ENCODE data around the gene MAPK12. TPM values are rescaled to one million over a fixed set of nuclear protein-coding genes. Genes with fewer than 3 reads are reported as not detected.

Gene MAPK12
- 26.6 and 33.7 TPM in 2 replicates for polyA plus RNA-seq (2011; rRNA removed)
- polyA minus RNA-seq (2011; rRNA and poly(A)+ RNA removed), result 32.0 and 45.4 TPM in 2 replicates

GRCh38 chr22:50261615-50262459, at the start of gene MAPK12:
TSS of gene MAPK12 (minus strand) at chr22:50261683. CDS start at chr22:50261509, 174 bp downstream.
- TF ChIP-seq CTCF (IDR thresholded peaks at IDR 0.05; ENCODE audit: low read depth, low read length), result no peak
- Histone ChIP-seq H3K9me3 (ENCODE audit: control insufficient read depth, insufficient read depth, low read length) (peaks cover 4% of the 10 kb centered on the region; the same call in 1 of the 2 replicates), H3K4me3 (ENCODE audit: low read depth, low read length) (peak within 1 kb of the TSS; percentile 75), H3K27me3 (ENCODE audit: control insufficient read depth, insufficient read depth, low read length) (no peaks in the 10 kb centered on the region), H3K27ac (ENCODE audit: low read depth, low read length) (peak within 1 kb of the TSS; percentile 57)
- ChIA-PET CTCF (interaction anchor here (1.0 to 1.3 kb wide), 3 partner anchors 11 to 80 kb away, joined by 3 to 4 read pairs (median 3); partner anchors contain the start of gene HDAC10), POLR2A (interaction anchor here (0.6 to 1.9 kb wide), 3 partner anchors 11 to 34 kb away, joined by 3 to 8 read pairs (median 7); partner anchors contain the start of gene HDAC10)
- DNase-seq (ENCODE audit: low read depth, low spot score), result no peak

- ChIA-PET POLR2A (no interaction called here), CTCF (no interaction called here)
- DNase-seq (ENCODE audit: low read depth, low spot score), result no peak
- Histone ChIP-seq H3K9me3 (ENCODE audit: control insufficient read depth, insufficient read depth, low read length) (peaks cover 3% of the 10 kb centered on the region; the same call in 1 of the 2 replicates), H3K4me3 (ENCODE audit: low read depth, low read length) (no peak overlapping the region), H3K27me3 (ENCODE audit: control insufficient read depth, insufficient read depth, low read length) (peaks cover 2% of the 10 kb centered on the region), H3K27ac (ENCODE audit: low read depth, low read length) (no peak overlapping the region)
- TF ChIP-seq CTCF (IDR thresholded peaks at IDR 0.05; ENCODE audit: low read depth, low read length), result no peak
Measured at GRCh38 chr22:50310949-50311444, 49.5 kb upstream of the MAPK12 start.

- no peak for TF ChIP-seq CTCF (IDR thresholded peaks at IDR 0.05; ENCODE audit: low read depth, low read length)
- no peak for DNase-seq (ENCODE audit: low read depth, low spot score)
- Histone ChIP-seq H3K27ac (ENCODE audit: low read depth, low read length) (no peak overlapping the region), H3K4me3 (ENCODE audit: low read depth, low read length) (no peak overlapping the region), H3K9me3 (ENCODE audit: control insufficient read depth, insufficient read depth, low read length) (peaks cover 3% of the 10 kb centered on the region; the same call in 1 of the 2 replicates), H3K27me3 (ENCODE audit: control insufficient read depth, insufficient read depth, low read length) (peaks cover 2% of the 10 kb centered on the region)
- POLR2A ChIA-PET, result no interaction called here
- CTCF ChIA-PET, result no interaction called here
Measured at GRCh38 chr22:50310031-50310722, 48.7 kb upstream of the MAPK12 start.

DNA sequence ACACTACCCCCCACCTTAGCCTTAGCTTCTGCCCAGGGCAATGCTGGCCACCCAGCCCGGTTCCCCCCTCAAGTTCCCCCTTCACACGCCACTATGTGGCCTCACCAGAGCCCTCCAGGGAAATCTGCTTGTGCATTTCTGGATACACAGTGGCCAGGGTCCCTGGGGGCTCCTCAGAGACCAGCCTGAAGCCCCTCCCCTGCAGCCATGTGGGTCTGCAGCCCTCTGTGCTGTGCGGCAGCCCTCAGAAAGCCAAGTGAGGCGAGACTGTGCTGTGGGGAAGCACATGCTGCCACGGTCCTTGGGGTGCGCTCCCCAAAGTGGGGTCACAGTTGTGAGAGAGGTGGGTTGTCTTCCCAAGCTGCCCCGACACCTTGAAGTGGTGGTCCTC, 48.1 kb upstream of the MAPK12 start:
- peaks cover 3% of the 10 kb centered on the region; the same call in 1 of the 2 replicates for H3K9me3 ChIP-seq (ENCODE audit: control insufficient read depth, insufficient read depth, low read length)
- no peak for TF ChIP-seq CTCF (IDR thresholded peaks at IDR 0.05; ENCODE audit: low read depth, low read length)
- H3K27me3 ChIP-seq (ENCODE audit: control insufficient read depth, insufficient read depth, low read length), result peaks cover 2% of the 10 kb centered on the region
- H3K4me3 ChIP-seq (ENCODE audit: low read depth, low read length), result no peak overlapping the region
- no peak overlapping the region for H3K27ac ChIP-seq (ENCODE audit: low read depth, low read length)
- ChIA-PET CTCF (no interaction called here), POLR2A (no interaction called here)
- no peak for DNase-seq (ENCODE audit: low read depth, low spot score)

Measured in AG04450 (cell line).